Measurements from ENCODE around the gene SLC25A1. TPM values are rescaled to one million over a fixed set of nuclear protein-coding genes. Genes with fewer than 3 reads are reported as not detected.

The SLC25A1 gene
- total RNA-seq, 1 experiment from 2014 or later = 151 TPM

DNA sequence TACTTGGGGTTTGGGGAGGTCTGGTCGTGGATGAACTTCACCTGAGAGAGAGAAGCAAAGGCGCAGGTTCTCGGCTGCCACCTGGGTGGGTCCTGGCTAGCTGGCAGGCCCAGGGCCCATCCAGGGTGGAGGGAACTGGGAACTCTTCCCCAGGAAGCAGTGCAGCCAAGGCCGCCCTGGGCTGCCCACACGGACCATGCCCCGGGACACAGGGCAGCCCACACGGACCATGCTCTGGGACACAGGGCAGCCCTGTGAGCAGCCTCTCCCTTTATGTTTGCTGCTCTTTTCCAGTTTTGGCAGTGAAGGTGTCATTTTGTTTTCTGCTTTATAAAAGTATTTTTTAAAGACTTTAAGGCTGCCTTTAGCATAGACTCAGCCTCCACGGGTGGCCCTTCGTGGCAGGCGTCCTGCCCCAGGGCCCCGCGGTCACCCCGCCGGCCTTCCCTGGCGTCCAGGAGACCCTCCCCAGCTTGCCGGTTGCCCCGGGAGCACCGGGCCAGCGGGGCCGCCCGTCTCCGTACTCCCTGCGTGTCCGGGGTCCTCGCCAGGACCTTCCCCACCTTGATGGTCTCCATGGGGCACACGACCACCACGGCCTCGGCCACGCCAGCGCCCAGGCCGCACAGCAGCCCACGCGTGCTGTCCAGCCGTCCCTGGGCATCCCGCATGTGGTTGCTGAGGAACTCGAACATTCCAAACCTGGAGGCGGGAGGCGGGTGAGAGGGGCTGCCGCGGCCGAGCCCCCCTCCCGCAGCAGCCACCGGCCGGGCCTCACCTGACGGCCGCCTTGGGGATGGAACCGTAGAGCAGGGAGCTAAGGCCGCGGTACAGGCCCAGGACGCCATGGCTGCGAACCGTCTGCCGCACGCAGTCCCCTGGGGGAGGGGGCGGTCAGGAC is 1.1 kb downstream of the SLC25A1 start:
- Mint-ChIP-seq H3K27ac (0 out of 7 replicates have a peak overlapping the region, but pooled peaks of 1 of the 3 experiments have one; percentile 36), H3K4me1 (peaks cover 39 to 42% of the 10 kb centered on the region in 2 experiments), H3K4me3 (peak overlapping the region; percentile 70 to 82), H3K9me3 (no peaks in the 10 kb centered on the region), H3K27me3 (ENCODE audit: low read depth) (no peaks in the 10 kb centered on the region), H3K36me3 (ENCODE audit: insufficient read depth in 1 of 3, low read depth in 3 of 3) (peaks cover 0 to 22% (median 15%) of the 10 kb centered on the region in 3 experiments; a peak in 5 of 7 replicates)
- Histone ChIP-seq H4K91ac (ENCODE audit: insufficient read length, low read depth, low read length) (no peak overlapping the region), H3K9ac (ENCODE audit: extremely low read depth, insufficient read length, low read length) (peak overlapping the region; percentile 36), H3T11ph (ENCODE audit: low read length) (no peak overlapping the region), H4K5ac (ENCODE audit: insufficient read length, low read depth, low read length) (no peak overlapping the region), H3K4me2 (ENCODE audit: insufficient read depth, insufficient read length, low read length) (peak overlapping the region; percentile 52), H2AFZ (ENCODE audit: low read length) (no peak overlapping the region), H3K56ac (ENCODE audit: insufficient read length, low read depth, low read length) (no peak overlapping the region), H3K23ac (ENCODE audit: insufficient read length, low read depth, low read length) (no peak overlapping the region), H3K14ac (ENCODE audit: insufficient read depth, low read length) (peak overlapping the region; percentile 41; the same call in 1 of the 2 replicates), H2BK120ac (ENCODE audit: low read depth, low read length, poor library complexity, severe bottlenecking) (no peak overlapping the region), H3K18ac (ENCODE audit: insufficient read length, low read depth, low read length) (peak overlapping the region; percentile 7), H3K79me1 (ENCODE audit: insufficient read depth, low read depth, low read length, poor library complexity, severe bottlenecking) (peaks cover 3% of the 10 kb centered on the region), H3K4me1 (ENCODE audit: insufficient read depth, low read length) (peaks cover 3% of the 10 kb centered on the region; the same call in 1 of the 2 replicates), H3K9me3 (ENCODE audit: control insufficient read depth, low read depth, low read length) (no peaks in the 10 kb centered on the region), H2BK20ac (ENCODE audit: low read depth, low read length, poor library complexity, severe bottlenecking) (no peak overlapping the region), H2AK5ac (ENCODE audit: insufficient read length, low read length) (no peak overlapping the region), H3K27ac (ENCODE audit: insufficient read length, low read depth, low read length) (no peak overlapping the region), H2BK15ac (ENCODE audit: low read depth, low read length) (no peak overlapping the region), H4K8ac (replicated peaks; ENCODE audit: insufficient read length, low read depth, low read length) (no peak overlapping the region), H3K23me2 (ENCODE audit: insufficient read length, low read depth, low read length, poor library complexity, severe bottlenecking) (peaks cover 8% of the 10 kb centered on the region), H2BK5ac (ENCODE audit: insufficient read length, low read length) (no peak overlapping the region), H3K4ac (ENCODE audit: low read depth, low read length) (no peak overlapping the region), H4K20me1 (ENCODE audit: control insufficient read depth, insufficient read depth, insufficient read length) (peaks cover 2% of the 10 kb centered on the region), H3K27me3 (ENCODE audit: insufficient read depth, low read length) (no peaks in the 10 kb centered on the region), H3K79me2 (ENCODE audit: insufficient read depth, low read length) (peaks cover 6% of the 10 kb centered on the region; the same call in 1 of the 2 replicates), H2BK12ac (ENCODE audit: insufficient read length, low read depth, low read length) (no peak overlapping the region)
- DNase-seq = no peak
- no CpG with 5 or more reads among the region's 55 CpGs for WGBS (ENCODE audit: extremely low coverage, insufficient read length, low lambda C conversion rate)
- TF ChIP-seq, protein P1, sequence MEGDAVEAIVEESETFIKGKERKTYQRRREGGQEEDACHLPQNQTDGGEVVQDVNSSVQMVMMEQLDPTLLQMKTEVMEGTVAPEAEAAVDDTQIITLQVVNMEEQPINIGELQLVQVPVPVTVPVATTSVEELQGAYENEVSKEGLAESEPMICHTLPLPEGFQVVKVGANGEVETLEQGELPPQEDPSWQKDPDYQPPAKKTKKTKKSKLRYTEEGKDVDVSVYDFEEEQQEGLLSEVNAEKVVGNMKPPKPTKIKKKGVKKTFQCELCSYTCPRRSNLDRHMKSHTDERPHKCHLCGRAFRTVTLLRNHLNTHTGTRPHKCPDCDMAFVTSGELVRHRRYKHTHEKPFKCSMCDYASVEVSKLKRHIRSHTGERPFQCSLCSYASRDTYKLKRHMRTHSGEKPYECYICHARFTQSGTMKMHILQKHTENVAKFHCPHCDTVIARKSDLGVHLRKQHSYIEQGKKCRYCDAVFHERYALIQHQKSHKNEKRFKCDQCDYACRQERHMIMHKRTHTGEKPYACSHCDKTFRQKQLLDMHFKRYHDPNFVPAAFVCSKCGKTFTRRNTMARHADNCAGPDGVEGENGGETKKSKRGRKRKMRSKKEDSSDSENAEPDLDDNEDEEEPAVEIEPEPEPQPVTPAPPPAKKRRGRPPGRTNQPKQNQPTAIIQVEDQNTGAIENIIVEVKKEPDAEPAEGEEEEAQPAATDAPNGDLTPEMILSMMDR (conservative IDR thresholded peaks at IDR 0.05) = no peak

Data from H9 (cell line).